WTC11 (cell line): ENCODE results near the gene NELL1.

ENCODE experiments used
- CREM ChIP-seq: sonication (generic); formaldehyde crosslinking; IDR thresholded peaks from 2 replicates; pipeline ENCODE4 v1.8.1; 2022; ENCODE audit warnings: mild to moderate bottlenecking, missing genetic modification reagents, moderate library complexity
- SOX15 ChIP-seq: fragments of 250-450 bp; sonication (Bioruptor Pico); IDR thresholded peaks from 2 replicates; pipeline ENCODE4 v1.9.0; 2021; ENCODE audit warnings: mild to moderate bottlenecking
- TF ChIP-seq, protein P1 (sequence below): fragments of 200-600 bp; IDR thresholded peaks from 2 replicates; pipeline ENCODE4 v1.8.0; 2022; ENCODE audit warnings: antibody characterized with exemption
- TF ChIP-seq, protein P2 (sequence below): sonication (generic); formaldehyde crosslinking; conservative IDR thresholded peaks from 2 replicates; pipeline ENCODE4 v1.8.1; 2022; ENCODE audit warnings: mild to moderate bottlenecking, missing genetic modification reagents

DNA sequence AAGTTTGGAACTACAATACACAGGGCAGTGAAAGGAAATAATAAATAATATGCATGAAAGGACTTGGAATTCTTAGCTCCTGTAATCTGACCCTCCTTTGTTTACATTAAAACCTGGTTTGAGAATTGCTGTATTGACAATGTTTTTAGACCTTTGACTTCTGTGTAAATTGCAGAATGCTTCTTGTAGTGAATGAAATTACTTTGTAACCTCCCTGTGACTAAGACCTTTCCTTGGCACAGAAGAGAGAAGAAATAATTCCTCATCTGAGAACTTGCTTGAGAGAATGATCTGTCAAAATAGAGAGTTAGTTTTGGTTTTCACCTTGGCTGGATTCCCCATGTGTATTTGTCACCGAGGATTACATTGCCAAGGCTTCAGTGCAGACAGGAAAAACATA, 883.5 kb downstream of the NELL1 start:
- TF ChIP-seq SOX15 (CRISPR knock-in tag): no peak
- TF ChIP-seq, protein P1, sequence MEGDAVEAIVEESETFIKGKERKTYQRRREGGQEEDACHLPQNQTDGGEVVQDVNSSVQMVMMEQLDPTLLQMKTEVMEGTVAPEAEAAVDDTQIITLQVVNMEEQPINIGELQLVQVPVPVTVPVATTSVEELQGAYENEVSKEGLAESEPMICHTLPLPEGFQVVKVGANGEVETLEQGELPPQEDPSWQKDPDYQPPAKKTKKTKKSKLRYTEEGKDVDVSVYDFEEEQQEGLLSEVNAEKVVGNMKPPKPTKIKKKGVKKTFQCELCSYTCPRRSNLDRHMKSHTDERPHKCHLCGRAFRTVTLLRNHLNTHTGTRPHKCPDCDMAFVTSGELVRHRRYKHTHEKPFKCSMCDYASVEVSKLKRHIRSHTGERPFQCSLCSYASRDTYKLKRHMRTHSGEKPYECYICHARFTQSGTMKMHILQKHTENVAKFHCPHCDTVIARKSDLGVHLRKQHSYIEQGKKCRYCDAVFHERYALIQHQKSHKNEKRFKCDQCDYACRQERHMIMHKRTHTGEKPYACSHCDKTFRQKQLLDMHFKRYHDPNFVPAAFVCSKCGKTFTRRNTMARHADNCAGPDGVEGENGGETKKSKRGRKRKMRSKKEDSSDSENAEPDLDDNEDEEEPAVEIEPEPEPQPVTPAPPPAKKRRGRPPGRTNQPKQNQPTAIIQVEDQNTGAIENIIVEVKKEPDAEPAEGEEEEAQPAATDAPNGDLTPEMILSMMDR: no peak
- TF ChIP-seq, protein P2, sequence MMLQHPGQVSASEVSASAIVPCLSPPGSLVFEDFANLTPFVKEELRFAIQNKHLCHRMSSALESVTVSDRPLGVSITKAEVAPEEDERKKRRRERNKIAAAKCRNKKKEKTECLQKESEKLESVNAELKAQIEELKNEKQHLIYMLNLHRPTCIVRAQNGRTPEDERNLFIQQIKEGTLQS (CRISPR knock-in tag): no peak
- TF ChIP-seq CREM: no peak
